Lung (tissue), 12 donors: ENCODE data around the gene FBN2. TPM values are rescaled to one million over a fixed set of nuclear protein-coding genes. Genes with fewer than 3 reads are reported as not detected.
A peak's percentile ranks its signal among the peaks of the same experiment; 100 is the strongest.
"Not testable (repeated sequence)": the region's sequence is repeated elsewhere in the genome, so short reads cannot be mapped to it uniquely, and the experiment has no call there.

ENCODE experiments used
- ATAC-seq: fragments of 200-7000 bp; cut with Tn5 transposase; one replicate; pipeline ENCODE4 v1.9.1; 2020; ENCODE audit warnings: moderate number of reproducible peaks; ENCODE audit not compliant: insufficient read depth, low FRiP score
- DNase-seq, 3 donors: peaks; one replicate each; pipeline ENCODE4 v3.0.0-alpha.2; 2013 to 2017
- H3K27ac ChIP-seq, 2 donors: one replicate each; pipeline ENCODE4 v1.5.1; 2013; ENCODE audit warnings: mild to moderate bottlenecking in 2 of 2, moderate library complexity in 2 of 2, control low read depth in 1 of 2, inconsistent platforms in 1 of 2, low read depth in 1 of 2, low read length in 1 of 2
- H3K27me3 ChIP-seq, 3 donors: one replicate each; pipeline ENCODE4 v1.5.1; 2013; ENCODE audit warnings: low read length in 2 of 3; ENCODE audit not compliant: control insufficient read depth in 3 of 3, insufficient read depth in 3 of 3
- H3K36me3 ChIP-seq, 4 donors: one replicate each; pipeline ENCODE4 v1.5.1; 2013; ENCODE audit warnings: low read length in 4 of 4, mild to moderate bottlenecking in 1 of 4, moderate library complexity in 1 of 4; ENCODE audit not compliant: control insufficient read depth in 4 of 4, insufficient read depth in 4 of 4
- H3K4me1 ChIP-seq, 5 donors: one replicate each; pipeline ENCODE4 v1.5.1; 2013; ENCODE audit warnings: low read length in 5 of 5, mild to moderate bottlenecking in 2 of 5, moderate library complexity in 1 of 5; ENCODE audit not compliant: control insufficient read depth in 5 of 5, insufficient read depth in 5 of 5
- H3K4me3 ChIP-seq: one replicate; pipeline ENCODE4 v1.5.1; 2013; ENCODE audit warnings: mild to moderate bottlenecking, control low read depth, moderate library complexity
- H3K9ac ChIP-seq, 2 donors: one replicate each; pipeline ENCODE4 v1.5.1; 2013; ENCODE audit warnings: low read length in 2 of 2, control low read depth in 1 of 2; ENCODE audit not compliant: insufficient read depth in 1 of 2
- H3K9me3 ChIP-seq, 4 donors: one replicate each; pipeline ENCODE4 v1.5.1; 2013; ENCODE audit warnings: low read length in 3 of 4, mild to moderate bottlenecking in 1 of 4, moderate library complexity in 1 of 4; ENCODE audit not compliant: control insufficient read depth in 4 of 4, insufficient read depth in 3 of 4
- WGBS, 2 donors: extraction: QIAGEN DNeasy Blood & Tissue Kit; methylation state at CpG; one replicate each; pipeline ENCODE4 v1.1.7; 2013; 5-methylcytosine and 5-hydroxymethylcytosine counted together
- polyA plus RNA-seq, 2 donors: library from polyadenylated mRNA; stranded (reverse); fragments of 200-250 nt; gene quantifications; one replicate each; pipeline ENCODE4 v1.2.1, GENCODE V29; 2013
- total RNA-seq, 2 donors: library from RNA; depleted of rRNA in 1 of 2; stranded (reverse); fragments of >200 nt in 1 of 2; gene quantifications; one replicate each; pipeline ENCODE4 v1.2.1, GENCODE V29; 2014 to 2021
- TF ChIP-seq, protein P1 (sequence below): IDR thresholded peaks from 2 replicates; pipeline ENCODE4 v1.5.1; 2012; ENCODE audit warnings: mild to moderate bottlenecking; ENCODE audit errors: control extremely low read depth, extremely low read depth
- donor health status: control.
- donor health status: control.
- donor health status: Bipolar disorder and iron deficiency.
- donor health status: healthy.
- donor health status: DM: yes; HTN: yes; CAD: no.

Gene FBN2
- total and polyA plus RNA-seq, 4 donors: 0.06 to 13.1 (median 1.1) TPM

DNA sequence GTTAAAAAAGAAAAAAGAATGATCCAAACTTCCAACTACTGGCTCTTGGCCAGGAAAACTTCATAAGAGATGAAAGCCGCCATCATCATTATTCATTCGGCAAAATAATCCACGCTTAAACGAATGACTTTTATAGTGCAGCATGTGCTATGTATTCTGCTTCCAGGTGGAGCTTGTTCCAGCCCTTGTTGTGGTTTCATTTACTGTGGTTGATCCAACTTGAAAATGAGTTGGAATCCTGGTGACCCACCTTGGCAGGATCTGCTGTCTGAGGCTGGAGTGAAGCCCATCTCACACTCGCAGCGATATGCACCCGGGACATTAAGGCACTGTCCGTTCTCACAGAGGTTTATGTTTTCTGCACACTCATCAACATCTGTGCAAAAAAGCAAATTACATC is 209.6 kb downstream of the FBN2 start:
- Histone ChIP-seq H3K4me3 (no peak overlapping the region), H3K36me3 (peaks cover 0 to 14% (median 6%) of the 10 kb centered on the region in 4 donors), H3K27me3 (no peaks in the 10 kb centered on the region), H3K4me1 (peaks cover 0 to 3% (median 0%) of the 10 kb centered on the region in 5 donors), H3K27ac (peak overlapping the region in 1 of 2 donors; percentile 47), H3K9me3 (no peaks in the 10 kb centered on the region), H3K9ac (no peak overlapping the region)
- DNase-seq (no peak), ATAC-seq (no peak)
- TF ChIP-seq, protein P1, sequence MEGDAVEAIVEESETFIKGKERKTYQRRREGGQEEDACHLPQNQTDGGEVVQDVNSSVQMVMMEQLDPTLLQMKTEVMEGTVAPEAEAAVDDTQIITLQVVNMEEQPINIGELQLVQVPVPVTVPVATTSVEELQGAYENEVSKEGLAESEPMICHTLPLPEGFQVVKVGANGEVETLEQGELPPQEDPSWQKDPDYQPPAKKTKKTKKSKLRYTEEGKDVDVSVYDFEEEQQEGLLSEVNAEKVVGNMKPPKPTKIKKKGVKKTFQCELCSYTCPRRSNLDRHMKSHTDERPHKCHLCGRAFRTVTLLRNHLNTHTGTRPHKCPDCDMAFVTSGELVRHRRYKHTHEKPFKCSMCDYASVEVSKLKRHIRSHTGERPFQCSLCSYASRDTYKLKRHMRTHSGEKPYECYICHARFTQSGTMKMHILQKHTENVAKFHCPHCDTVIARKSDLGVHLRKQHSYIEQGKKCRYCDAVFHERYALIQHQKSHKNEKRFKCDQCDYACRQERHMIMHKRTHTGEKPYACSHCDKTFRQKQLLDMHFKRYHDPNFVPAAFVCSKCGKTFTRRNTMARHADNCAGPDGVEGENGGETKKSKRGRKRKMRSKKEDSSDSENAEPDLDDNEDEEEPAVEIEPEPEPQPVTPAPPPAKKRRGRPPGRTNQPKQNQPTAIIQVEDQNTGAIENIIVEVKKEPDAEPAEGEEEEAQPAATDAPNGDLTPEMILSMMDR: no peak
- 84 to 86% methylated on average over 8 of the region's 8 CpGs for WGBS, 2 donors

DNA sequence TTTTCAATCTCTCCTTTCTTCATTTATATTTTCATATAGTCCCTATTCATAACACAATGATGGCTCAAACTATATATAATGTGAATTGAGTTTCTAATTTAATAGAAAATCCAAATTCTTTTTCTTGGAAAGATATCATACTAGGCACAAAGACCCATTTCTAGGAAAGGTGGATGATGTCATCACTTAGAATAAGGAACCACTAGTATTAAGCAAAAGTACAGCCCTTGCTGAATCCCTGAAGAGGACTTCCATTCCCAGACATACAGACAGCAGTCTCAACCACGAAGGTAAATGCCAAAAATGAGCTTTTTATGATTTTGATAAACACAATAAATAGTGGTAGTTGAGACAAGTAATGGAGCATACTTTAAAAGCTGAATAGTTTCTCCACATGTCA is 210.0 kb downstream of the FBN2 start:
- DNase-seq (no peak), ATAC-seq (no peak)
- Histone ChIP-seq H3K4me1 (peaks cover 0 to 3% (median 0%) of the 10 kb centered on the region in 5 donors), H3K4me3 (no peak overlapping the region), H3K27me3 (no peaks in the 10 kb centered on the region), H3K9me3 (no peaks in the 10 kb centered on the region), H3K27ac (no peak overlapping the region), H3K9ac (no peak overlapping the region), H3K36me3 (peaks cover 0 to 14% (median 5%) of the 10 kb centered on the region in 4 donors)
- TF ChIP-seq, protein P1: no peak
- WGBS, 2 donors: 65 to 76% methylated on average over 1 of the region's 1 CpG

DNA sequence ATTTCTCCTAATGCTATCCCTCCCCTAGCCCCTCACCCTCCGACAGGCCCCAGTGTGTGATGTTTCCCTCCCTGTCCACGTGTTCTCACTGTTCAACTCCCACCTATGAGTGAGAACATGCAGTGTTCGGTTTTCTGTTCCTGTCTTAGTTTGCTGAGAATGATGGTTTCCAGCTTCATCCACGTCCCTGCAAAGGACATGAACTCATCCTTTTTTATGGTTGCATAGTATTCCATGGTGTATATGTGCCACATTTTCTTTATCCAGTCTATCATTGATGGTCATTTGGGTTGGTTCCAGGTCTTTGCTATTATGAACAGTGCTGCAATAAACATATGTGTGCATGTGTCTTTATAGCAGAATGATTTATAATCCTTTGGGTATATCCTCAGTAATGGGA is 216.6 kb downstream of the FBN2 start:
- 94 to 97% methylated on average over 4 of the region's 4 CpGs for WGBS, 2 donors
- H3K9me3 ChIP-seq, ATAC-seq, H3K4me3 ChIP-seq, H3K27ac ChIP-seq, H3K27me3 ChIP-seq, DNase-seq, H3K36me3 ChIP-seq, H3K4me1 ChIP-seq, H3K9ac ChIP-seq: not testable (repeated sequence)

DNA sequence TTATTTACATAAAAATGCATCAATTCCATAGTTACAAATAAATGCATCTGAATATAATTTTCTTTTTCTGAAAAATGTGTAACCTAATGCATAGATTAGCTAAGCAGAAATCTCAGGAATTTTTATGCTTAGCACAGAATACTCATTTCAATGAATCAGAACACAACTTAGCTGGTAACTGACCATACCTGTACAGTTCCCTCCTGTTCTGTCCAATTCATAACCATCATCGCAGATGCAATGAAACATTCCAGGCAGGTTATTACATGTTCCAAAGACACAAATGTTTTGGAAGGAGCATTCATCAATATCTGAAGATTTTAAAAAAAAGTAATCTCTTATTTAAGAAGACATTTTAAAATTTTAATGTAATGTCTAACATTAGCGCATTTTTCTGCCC is 219.4 kb downstream of the FBN2 start:
- Histone ChIP-seq H3K9me3 (no peaks in the 10 kb centered on the region), H3K4me1 (no peaks in the 10 kb centered on the region), H3K36me3 (peaks cover 0 to 4% (median 0%) of the 10 kb centered on the region in 4 donors), H3K27me3 (no peaks in the 10 kb centered on the region), H3K9ac (no peak overlapping the region), H3K27ac (no peak overlapping the region), H3K4me3 (no peak overlapping the region)
- TF ChIP-seq, protein P1: no peak
- DNase-seq: no peak
- WGBS, 2 donors: 91 to 98% methylated on average over 2 of the region's 2 CpGs
- no peak for ATAC-seq
